ENCODE measurements around the gene GARRE1.
"Not testable (repeated sequence)": the region's sequence is repeated elsewhere in the genome, so short reads cannot be mapped to it uniquely, and the experiment has no call there.

The GARRE1 gene

GRCh38 chr19:34260771-34261173 is 6.4 kb downstream of the GARRE1 start:
- no peak for DNase-seq (ENCODE audit: low spot score)

- DNase-seq (ENCODE audit: low spot score) = no peak
These were observed 7.2 kb downstream of the GARRE1 start for GRCh38 chr19:34261334-34262109.

GRCh38 chr19:34263745-34264237 is 9.4 kb downstream of the GARRE1 start:
- no peak for DNase-seq (ENCODE audit: low spot score)

GRCh38 chr19:34265221-34265650 is 10.9 kb downstream of the GARRE1 start:
- peak; percentile 36 for DNase-seq (ENCODE audit: low spot score)

GRCh38 chr19:34269081-34269480 is 14.7 kb downstream of the GARRE1 start:
- DNase-seq (ENCODE audit: low spot score) = no peak

- DNase-seq (ENCODE audit: low spot score) = no peak
These were observed 15.1 kb downstream of the GARRE1 start for GRCh38 chr19:34269489-34269888.

GRCh38 chr19:34269968-34270621 is 15.7 kb downstream of the GARRE1 start:
- DNase-seq (ENCODE audit: low spot score) = peak; percentile 99

GRCh38 chr19:34273121-34273520 is 18.8 kb downstream of the GARRE1 start:
- DNase-seq (ENCODE audit: low spot score) = no peak

- no peak for DNase-seq (ENCODE audit: low spot score)
These were observed 20.0 kb downstream of the GARRE1 start for GRCh38 chr19:34274284-34274826.

- peak; percentile 80 for DNase-seq (ENCODE audit: low spot score)
These were observed 20.7 kb downstream of the GARRE1 start for GRCh38 chr19:34274827-34275625.

- no peak for DNase-seq (ENCODE audit: low spot score)
These were observed 21.4 kb downstream of the GARRE1 start for GRCh38 chr19:34275705-34276104.

- DNase-seq (ENCODE audit: low spot score) = no peak
These were observed 22.3 kb downstream of the GARRE1 start for GRCh38 chr19:34276614-34277013.

GRCh38 chr19:34277244-34277643 is 22.9 kb downstream of the GARRE1 start:
- no peak for DNase-seq (ENCODE audit: low spot score)

- no peak for DNase-seq (ENCODE audit: low spot score)
These were observed 24.4 kb downstream of the GARRE1 start for GRCh38 chr19:34278783-34279182.

GRCh38 chr19:34281444-34281843 is 27.1 kb downstream of the GARRE1 start:
- not testable (repeated sequence) for DNase-seq (ENCODE audit: low spot score)

- no peak for DNase-seq (ENCODE audit: low spot score)
These were observed 28.5 kb downstream of the GARRE1 start for GRCh38 chr19:34282611-34283519.

GRCh38 chr19:34284505-34284904 is 30.2 kb downstream of the GARRE1 start:
- no peak for DNase-seq (ENCODE audit: low spot score)

- no peak for DNase-seq (ENCODE audit: low spot score)
These were observed 33.3 kb downstream of the GARRE1 start for GRCh38 chr19:34287662-34288140.

GRCh38 chr19:34288381-34288780 is 34.0 kb downstream of the GARRE1 start:
- no peak for DNase-seq (ENCODE audit: low spot score)

- DNase-seq (ENCODE audit: low spot score) = no peak
These were observed 36.9 kb downstream of the GARRE1 start for GRCh38 chr19:34291235-34291634.

- DNase-seq (ENCODE audit: low spot score) = no peak
These were observed 40.7 kb downstream of the GARRE1 start for GRCh38 chr19:34295103-34295502.
